Dendritic cell treated with granulocyte-macrophage colony-stimulating factor and Interleukin-4, amounts not matched to agents 40 ng/mL and 50 ng/mL, for 4 days (primary cell): Measurements from ENCODE around the gene ADGRG1.
"Not testable (repeated sequence)": the region's sequence is repeated elsewhere in the genome, so short reads cannot be mapped to it uniquely, and the experiment has no call there.

Experiments
- H3K27ac Mint-ChIP-seq: one replicate; pipeline ENCODE4 v1.8.0; 2022; ENCODE audit warnings: mild to moderate bottlenecking, mixed read lengths
- H3K27me3 Mint-ChIP-seq: one replicate; pipeline ENCODE4 v1.8.0; 2022; ENCODE audit warnings: mild to moderate bottlenecking, mixed read lengths
- H3K36me3 Mint-ChIP-seq: one replicate; pipeline ENCODE4 v1.8.0; 2022; ENCODE audit warnings: low read depth, mixed read lengths
- H3K4me1 Mint-ChIP-seq: one replicate; pipeline ENCODE4 v1.8.0; 2022; ENCODE audit warnings: low read depth, mixed read lengths
- H3K4me3 Mint-ChIP-seq: one replicate; pipeline ENCODE4 v1.8.0; 2022; ENCODE audit warnings: mild to moderate bottlenecking, moderate library complexity, mixed read lengths
- H3K9me3 Mint-ChIP-seq: one replicate; pipeline ENCODE4 v1.8.0; 2022; ENCODE audit warnings: mixed read lengths
- intact Hi-C: fragments of 100-400 bp; cut with micrococcal nuclease; formaldehyde crosslinking; loops from one replicate; pipeline ENCODE4 v1.15.0; 2022

The ADGRG1 gene

GRCh38 chr16:57663917-57664661, 35.7 kb downstream of the ADGRG1 start:
- no peak overlapping the region for H3K27ac Mint-ChIP-seq
- H3K9me3 Mint-ChIP-seq = no peaks in the 10 kb centered on the region
- peaks cover 25% of the 10 kb centered on the region for H3K4me1 Mint-ChIP-seq
- peaks cover 10% of the 10 kb centered on the region for H3K27me3 Mint-ChIP-seq
- intact Hi-C loops = no loop called here
- no peak overlapping the region for H3K4me3 Mint-ChIP-seq
- H3K36me3 Mint-ChIP-seq = no peaks in the 10 kb centered on the region

GRCh38 chr16:57664662-57665025, 36.2 kb downstream of the ADGRG1 start:
- Mint-ChIP-seq H3K4me3 (no peak overlapping the region), H3K36me3 (no peaks in the 10 kb centered on the region), H3K27ac (no peak overlapping the region), H3K9me3 (no peaks in the 10 kb centered on the region), H3K27me3 (peaks cover 12% of the 10 kb centered on the region), H3K4me1 (peaks cover 30% of the 10 kb centered on the region)
- intact Hi-C loops = no loop called here

DNA sequence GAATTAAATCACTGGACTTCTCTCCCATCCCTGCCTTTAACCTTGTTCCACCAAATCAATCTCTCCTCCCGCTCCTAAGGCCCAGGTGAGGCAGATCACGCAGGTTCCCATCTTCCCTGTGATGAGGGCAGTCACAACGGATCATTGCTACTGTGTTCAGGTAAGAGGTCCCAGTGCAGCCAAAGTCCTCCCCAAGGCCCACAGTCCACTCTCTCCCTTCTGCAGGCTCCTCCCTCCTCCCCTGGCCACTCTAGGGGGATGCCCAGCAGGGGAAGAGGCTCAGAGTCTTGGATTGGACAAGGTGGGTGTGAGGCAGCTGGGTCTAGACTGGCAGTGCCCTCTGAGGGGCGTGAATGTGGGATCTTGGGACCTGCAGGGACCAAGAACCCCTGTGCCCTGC, 37.1 kb downstream of the ADGRG1 start:
- no peak overlapping the region for H3K27ac Mint-ChIP-seq
- intact Hi-C loops = no loop called here

DNA sequence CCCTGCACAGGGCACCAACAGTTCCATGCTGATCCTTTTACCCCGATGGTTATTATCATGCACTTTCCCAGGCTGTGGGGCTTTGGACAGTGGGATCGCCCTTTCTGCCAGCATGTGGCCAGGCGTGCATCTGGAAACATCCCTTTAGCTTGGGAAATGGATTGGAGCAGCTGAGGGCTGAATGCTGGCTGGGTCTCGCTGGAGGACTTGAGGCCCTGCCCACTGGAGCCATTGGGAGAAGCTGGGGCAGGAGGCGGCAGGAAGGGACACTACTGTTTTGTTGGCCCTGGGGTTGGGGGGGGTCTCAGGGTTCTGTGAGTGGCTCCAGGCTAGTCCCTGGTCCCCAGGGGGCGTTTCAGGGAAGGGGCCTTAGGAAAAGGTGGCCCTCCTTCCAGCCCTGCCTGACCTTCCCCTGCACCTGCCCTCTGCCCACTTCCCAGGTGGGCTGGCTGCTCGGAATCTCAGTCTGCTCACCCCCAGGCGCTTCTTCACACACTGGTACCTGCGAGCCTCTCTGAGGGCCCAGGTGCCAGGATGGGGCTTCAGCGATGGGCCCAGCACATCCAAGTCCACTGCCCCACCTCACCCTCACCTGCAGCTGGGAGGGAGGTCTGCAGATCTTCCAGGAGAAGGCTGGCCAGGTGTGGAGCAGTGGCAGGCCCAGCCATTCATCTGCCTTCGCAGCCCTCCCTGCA, 38.1 kb downstream of the ADGRG1 start:
- H3K27me3 Mint-ChIP-seq = peaks cover 13% of the 10 kb centered on the region

More for the DNA sequence above, 37.1 kb downstream of the ADGRG1 start:
- Mint-ChIP-seq H3K4me1 (peaks cover 38% of the 10 kb centered on the region), H3K9me3 (no peaks in the 10 kb centered on the region), H3K4me3 (no peak overlapping the region), H3K36me3 (no peaks in the 10 kb centered on the region), H3K27me3 (peaks cover 13% of the 10 kb centered on the region)

GRCh38 chr16:57667048-57667525, 38.7 kb downstream of the ADGRG1 start:
- Mint-ChIP-seq H3K36me3 (no peaks in the 10 kb centered on the region), H3K27me3 (peaks cover 13% of the 10 kb centered on the region), H3K4me3 (no peak overlapping the region), H3K27ac (no peak overlapping the region), H3K9me3 (no peaks in the 10 kb centered on the region), H3K4me1 (peaks cover 38% of the 10 kb centered on the region)
- intact Hi-C loops = no loop called here

More for the DNA sequence above, 38.1 kb downstream of the ADGRG1 start:
- no peaks in the 10 kb centered on the region for H3K36me3 Mint-ChIP-seq
- H3K4me3 Mint-ChIP-seq = no peak overlapping the region
- H3K9me3 Mint-ChIP-seq = no peaks in the 10 kb centered on the region
- intact Hi-C loops = no loop called here
- H3K27ac Mint-ChIP-seq = no peak overlapping the region
- H3K4me1 Mint-ChIP-seq = peaks cover 38% of the 10 kb centered on the region

- Mint-ChIP-seq H3K27ac (no peak overlapping the region), H3K36me3 (no peaks in the 10 kb centered on the region), H3K4me1 (peaks cover 38% of the 10 kb centered on the region), H3K4me3 (no peak overlapping the region), H3K27me3 (peaks cover 13% of the 10 kb centered on the region), H3K9me3 (no peaks in the 10 kb centered on the region)
- intact Hi-C loops = no loop called here
These were observed 39.3 kb downstream of the ADGRG1 start for GRCh38 chr16:57667526-57668262.

- Mint-ChIP-seq H3K4me1 (peaks cover 38% of the 10 kb centered on the region), H3K4me3 (no peak within 1 kb of the TSS), H3K27ac (no peak within 1 kb of the TSS)
These were observed 39.8 kb downstream of the ADGRG1 start, which contains the start of gene ADGRG3 for GRCh38 chr16:57668263-57668571. Gene ADGRG3, plus strand, starts transcription at chr16:57668306. Its CDS starts 42 bp downstream, at chr16:57668348.

GRCh38 chr16:57668630-57669475, 40.4 kb downstream of the ADGRG1 start:
- no peak overlapping the region for H3K27ac Mint-ChIP-seq
- no peaks in the 10 kb centered on the region for H3K36me3 Mint-ChIP-seq
- no peak overlapping the region for H3K4me3 Mint-ChIP-seq
- peaks cover 13% of the 10 kb centered on the region for H3K27me3 Mint-ChIP-seq
- H3K4me1 Mint-ChIP-seq = peaks cover 38% of the 10 kb centered on the region
- intact Hi-C loops = no loop called here
- no peaks in the 10 kb centered on the region for H3K9me3 Mint-ChIP-seq

More at GRCh38 chr16:57668263-57668571, 39.8 kb downstream of the ADGRG1 start, which contains the start of gene ADGRG3:
- H3K9me3 Mint-ChIP-seq = no peaks in the 10 kb centered on the region
- intact Hi-C loops = no loop called here
- peaks cover 13% of the 10 kb centered on the region for H3K27me3 Mint-ChIP-seq
- H3K36me3 Mint-ChIP-seq = no peaks in the 10 kb centered on the region

- Mint-ChIP-seq H3K4me3 (no peak overlapping the region), H3K9me3 (no peaks in the 10 kb centered on the region), H3K4me1 (peaks cover 38% of the 10 kb centered on the region), H3K36me3 (no peaks in the 10 kb centered on the region), H3K27me3 (peaks cover 13% of the 10 kb centered on the region), H3K27ac (no peak overlapping the region)
- intact Hi-C loops = no loop called here
These were observed 41.2 kb downstream of the ADGRG1 start for GRCh38 chr16:57669476-57670162.

- Mint-ChIP-seq H3K4me1 (peaks cover 38% of the 10 kb centered on the region), H3K9me3 (no peaks in the 10 kb centered on the region), H3K27me3 (peaks cover 13% of the 10 kb centered on the region), H3K4me3 (no peak overlapping the region), H3K27ac (no peak overlapping the region), H3K36me3 (no peaks in the 10 kb centered on the region)
- intact Hi-C loops = no loop called here
These were observed 41.8 kb downstream of the ADGRG1 start for GRCh38 chr16:57670196-57670595.

DNA sequence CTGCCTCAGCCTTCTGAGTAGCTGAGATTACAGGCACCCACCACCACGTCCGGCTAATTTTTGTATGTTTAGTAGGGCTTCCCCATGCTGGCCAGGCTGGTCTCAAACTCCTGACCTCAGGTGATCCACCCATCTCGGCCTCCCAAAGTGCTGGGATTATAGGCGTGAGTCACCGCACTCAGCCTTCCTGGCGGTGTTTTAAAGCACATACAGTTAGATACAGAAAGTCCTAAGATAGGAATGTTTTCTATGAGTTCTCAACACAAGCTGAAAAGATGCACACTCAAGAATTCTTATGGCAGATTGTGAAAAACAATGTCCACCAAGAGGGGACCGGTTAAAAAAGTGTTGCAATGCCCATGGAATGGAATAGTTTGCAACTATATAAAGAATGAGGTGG, 43.0 kb downstream of the ADGRG1 start:
- Mint-ChIP-seq H3K27me3 (peaks cover 11% of the 10 kb centered on the region), H3K4me1 (peaks cover 48% of the 10 kb centered on the region)
- H3K27ac Mint-ChIP-seq, H3K9me3 Mint-ChIP-seq, H3K4me3 Mint-ChIP-seq, intact Hi-C loops, H3K36me3 Mint-ChIP-seq: not testable (repeated sequence)

DNA sequence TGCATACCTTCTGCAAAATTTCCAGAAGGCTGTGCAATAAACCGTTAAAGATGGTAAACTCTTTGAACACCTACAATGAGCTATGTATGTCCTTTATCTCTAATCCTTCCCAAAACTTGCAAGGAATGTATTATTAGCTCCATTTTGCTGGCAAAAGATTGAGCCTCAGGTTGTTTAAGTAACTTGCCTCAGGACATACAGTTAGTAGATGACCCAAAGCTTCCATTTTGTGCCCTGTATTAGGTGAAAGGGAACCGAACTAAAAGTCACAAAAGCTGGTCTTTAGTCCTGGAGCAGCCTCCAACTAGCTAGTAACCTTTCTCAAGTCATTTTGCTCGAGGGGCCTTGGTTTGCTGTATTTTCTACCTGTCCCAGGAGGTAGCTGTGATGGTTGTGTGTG, 44.0 kb downstream of the ADGRG1 start:
- Mint-ChIP-seq H3K9me3 (no peaks in the 10 kb centered on the region), H3K36me3 (no peaks in the 10 kb centered on the region), H3K27ac (no peak overlapping the region), H3K4me1 (peaks cover 45% of the 10 kb centered on the region), H3K4me3 (no peak overlapping the region), H3K27me3 (peaks cover 11% of the 10 kb centered on the region)
- intact Hi-C loops = no loop called here

DNA sequence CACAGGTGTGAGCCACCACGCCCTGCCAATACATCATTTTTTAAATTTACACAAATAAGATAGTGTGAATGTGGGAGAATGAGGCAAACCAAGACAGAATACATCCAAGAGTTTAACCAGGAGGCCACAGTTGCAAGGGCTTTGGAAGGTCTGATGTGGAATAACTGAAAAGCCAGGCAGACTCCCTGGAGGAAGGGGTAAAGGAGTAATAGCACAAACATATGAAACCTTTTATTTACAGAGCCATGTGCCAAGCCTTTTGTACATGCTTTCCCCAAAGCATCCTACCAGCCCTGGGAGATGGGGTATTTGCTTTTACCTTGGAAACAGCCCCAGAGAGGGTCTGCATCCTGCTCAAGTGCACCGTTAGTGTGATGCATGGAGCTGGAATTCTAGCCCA, 44.4 kb downstream of the ADGRG1 start:
- intact Hi-C loops = no loop called here
- H3K4me1 Mint-ChIP-seq = peaks cover 45% of the 10 kb centered on the region
- no peak overlapping the region for H3K4me3 Mint-ChIP-seq
- H3K27me3 Mint-ChIP-seq = peaks cover 14% of the 10 kb centered on the region
- H3K36me3 Mint-ChIP-seq = no peaks in the 10 kb centered on the region
- no peak overlapping the region for H3K27ac Mint-ChIP-seq
- no peaks in the 10 kb centered on the region for H3K9me3 Mint-ChIP-seq
